SK-N-SH treated with all-trans-retinoic acid at 6 μM for 48 hours (cell line): Measurements from ENCODE around the gene LY9.

Source experiments
- GLIS3 ChIP-seq: fragments of 250-450 bp; sonication (Bioruptor Pico); IDR thresholded peaks from 2 replicates; pipeline ENCODE4 v1.5.0; 2020; ENCODE audit warnings: mild to moderate bottlenecking, moderate library complexity
- PATZ1 ChIP-seq: fragments of 250-450 bp; sonication (Bioruptor Pico); IDR thresholded peaks from 2 replicates; pipeline ENCODE4 v1.8.0; 2020; ENCODE audit warnings: mild to moderate bottlenecking, moderate library complexity, borderline replicate concordance
- RARB ChIP-seq: fragments of 250-450 bp; sonication (Bioruptor Pico); IDR thresholded peaks from 2 replicates; pipeline ENCODE4 v1.8.0; 2021; ENCODE audit warnings: mild to moderate bottlenecking, moderate library complexity
- TCF4 ChIP-seq: fragments of 250-450 bp; sonication (Bioruptor Pico); IDR thresholded peaks from 2 replicates; pipeline ENCODE4 v1.8.0; 2021; ENCODE audit warnings: mild to moderate bottlenecking, moderate library complexity, borderline replicate concordance
- ZNF70 ChIP-seq: fragments of 450-650 bp; formaldehyde crosslinking; IDR thresholded peaks from 2 replicates; pipeline ENCODE4 v1.5.0; 2020; ENCODE audit warnings: mild to moderate bottlenecking, moderate library complexity

GRCh38 chr1:160826546-160826945, 30.6 kb downstream of the LY9 start:
- no peak for TF ChIP-seq PATZ1 (CRISPR knock-in tag)
- TF ChIP-seq ZNF70 (CRISPR knock-in tag), result no peak
- no peak for TF ChIP-seq GLIS3 (CRISPR knock-in tag)
- TF ChIP-seq TCF4 (CRISPR knock-in tag), result no peak
- no peak for TF ChIP-seq RARB (CRISPR knock-in tag)
